Measurements from ENCODE around the gene MBOAT7. TPM values are rescaled to one million over a fixed set of nuclear protein-coding genes. Genes with fewer than 3 reads are reported as not detected.
"Not testable (repeated sequence)": the region's sequence is repeated elsewhere in the genome, so short reads cannot be mapped to it uniquely, and the experiment has no call there.

MBOAT7 gene
- 10 to 100 TPM; 56.0 to 61.0 TPM for total RNA-seq

DNA sequence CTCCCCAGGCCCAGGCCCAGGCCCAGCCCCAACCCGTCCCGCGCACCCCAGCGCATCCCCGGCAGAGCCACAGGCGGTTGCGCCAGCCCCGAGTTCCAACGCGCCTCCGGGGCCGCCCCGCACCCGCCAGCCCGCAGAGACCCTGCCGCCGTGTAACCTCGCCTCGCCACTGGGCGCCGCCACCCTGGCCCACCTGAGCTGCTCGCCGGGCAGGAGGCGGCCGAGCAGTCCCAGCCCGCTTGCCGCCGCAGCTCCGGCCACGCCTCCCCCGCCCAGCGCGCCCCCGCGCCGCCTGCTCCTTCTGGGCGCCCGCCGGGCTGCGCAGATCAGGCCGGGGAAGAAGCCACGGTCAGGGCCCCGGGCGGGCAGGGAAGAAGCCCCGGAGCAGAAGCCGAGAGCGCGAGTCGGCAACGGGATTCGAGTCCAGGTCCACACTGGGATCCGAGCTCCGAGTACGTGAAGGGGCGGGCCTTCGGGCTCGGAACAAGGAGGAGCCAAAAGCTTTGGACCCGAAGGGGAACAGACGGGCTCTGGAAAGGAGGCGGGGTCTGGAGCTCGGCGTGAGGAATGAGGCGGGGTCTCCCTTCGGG is at the start of gene MBOAT7:
TSS of gene MBOAT7 (minus strand) at position 436 of the 590 bp plus-strand sequence. CDS start 1,072 bp downstream, outside the sequence.
- Mint-ChIP-seq H3K9me3 (no peaks in the 10 kb centered on the region), H3K27ac (peak within 1 kb of the TSS; percentile 97), H3K4me1 (peaks cover 40% of the 10 kb centered on the region), H3K27me3 (no peaks in the 10 kb centered on the region), H3K36me3 (ENCODE audit: low read depth) (peaks cover 13% of the 10 kb centered on the region), H3K4me3 (peak within 1 kb of the TSS; percentile 94)
- ChIA-PET CTCF (interaction anchor here (0.7 to 4.4 kb wide), 10 partner anchors 9 to 260 kb away, joined by 3 to 27 read pairs (median 3); partner anchors contain the start of gene LENG8), POLR2A (interaction anchor here (0.5 to 1.2 kb wide), 4 partner anchors 11 to 1384 kb away, joined by 3 to 4 read pairs (median 4); partner anchors contain the start of gene RPS9)
- DNase-seq: no peak

DNA sequence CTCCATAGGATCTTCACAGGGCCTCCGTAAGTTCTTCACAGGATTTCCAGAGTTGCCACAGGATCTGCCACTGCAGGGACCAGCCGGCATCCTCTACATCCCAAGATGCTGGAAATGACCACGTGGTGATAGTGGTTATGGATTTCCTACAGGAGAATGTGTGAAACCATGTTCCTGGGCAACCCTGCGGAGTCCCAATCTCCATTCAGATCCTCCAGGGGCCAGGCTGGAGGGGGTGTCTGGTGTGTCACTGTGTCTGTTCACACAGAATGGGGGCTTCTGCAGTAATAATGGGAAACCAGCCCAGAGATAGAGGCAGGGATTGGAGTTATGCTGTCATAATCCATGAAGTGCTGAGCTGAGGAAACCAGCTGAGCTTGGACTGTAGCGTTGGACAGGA is 44.6 kb upstream of the MBOAT7 start:
- DNase-seq: no peak
- Mint-ChIP-seq H3K27me3 (peaks cover 38% of the 10 kb centered on the region), H3K4me3 (no peak overlapping the region), H3K4me1 (peaks cover 3% of the 10 kb centered on the region), H3K36me3 (ENCODE audit: low read depth) (no peaks in the 10 kb centered on the region), H3K9me3 (no peaks in the 10 kb centered on the region), H3K27ac (no peak overlapping the region)
- CTCF ChIA-PET: no interaction called here
- POLR2A ChIA-PET: no interaction called here

DNA sequence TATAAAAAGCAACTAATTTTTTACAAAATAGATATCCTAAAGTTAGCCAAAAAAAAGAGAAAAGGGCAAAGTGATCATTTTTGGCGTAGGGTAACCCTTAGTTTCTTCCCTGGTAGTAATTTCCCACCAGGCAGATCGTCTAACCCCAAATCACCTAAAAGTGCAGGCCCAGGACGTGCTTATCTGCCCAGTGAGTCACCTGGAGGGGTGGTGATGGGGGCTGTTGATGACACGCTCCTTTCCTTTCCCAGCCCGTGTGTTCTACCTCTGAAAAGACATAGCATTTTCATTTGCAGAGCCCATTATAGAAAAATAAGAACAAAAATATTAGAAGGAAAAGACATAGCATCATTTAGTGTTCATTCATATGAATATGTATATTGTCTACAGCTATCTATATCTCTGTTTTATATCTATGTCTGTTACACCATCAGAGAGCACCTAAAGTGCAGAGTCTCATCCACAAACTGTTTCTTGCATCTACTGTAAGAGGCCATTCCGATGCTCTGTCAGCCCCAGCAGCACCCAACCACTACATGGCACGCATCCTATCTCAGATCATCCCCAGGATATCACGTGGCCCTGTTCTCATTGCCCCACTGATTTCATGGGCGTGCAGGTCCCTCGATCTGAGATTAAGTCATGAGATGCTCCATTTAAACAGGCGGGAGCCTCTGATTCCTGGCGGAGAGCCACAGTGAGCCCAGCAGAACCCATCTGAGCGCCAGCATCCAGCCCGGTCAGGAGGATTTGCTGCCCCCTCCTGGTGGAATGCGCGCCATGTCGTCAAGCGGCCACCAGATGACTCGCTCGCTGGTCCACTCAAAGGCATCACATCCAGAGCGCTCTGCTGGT is 41.9 kb upstream of the MBOAT7 start:
- peaks cover 31% of the 10 kb centered on the region for H3K27me3 Mint-ChIP-seq
- H3K9me3 Mint-ChIP-seq: no peaks in the 10 kb centered on the region
- no peak overlapping the region for H3K4me3 Mint-ChIP-seq
- H3K36me3 Mint-ChIP-seq (ENCODE audit: low read depth): no peaks in the 10 kb centered on the region
- H3K27ac Mint-ChIP-seq: no peak overlapping the region
- peak; percentile 86 for DNase-seq
- POLR2A ChIA-PET: no interaction called here
- peaks cover 3% of the 10 kb centered on the region for H3K4me1 Mint-ChIP-seq
- CTCF ChIA-PET: interaction anchor here (1.3 to 1.7 kb wide), 2 partner anchors 20 to 63 kb away, joined by 4 to 5 read pairs; no protein-coding TSS in a partner anchor

- peaks cover 3% of the 10 kb centered on the region for H3K4me1 Mint-ChIP-seq
- no peak for DNase-seq
- H3K9me3 Mint-ChIP-seq: no peaks in the 10 kb centered on the region
- ChIA-PET CTCF (interaction anchor here (0.6 to 0.7 kb wide), 3 partner anchors 207 to 1403 kb away, joined by 3 to 4 read pairs (median 4); no protein-coding TSS in a partner anchor), POLR2A (interaction anchor here (0.7 kb wide), 1 partner anchor 728 kb away, joined by 5 read pairs; no protein-coding TSS in a partner anchor)
- H3K36me3 Mint-ChIP-seq (ENCODE audit: low read depth): no peaks in the 10 kb centered on the region
- no peak overlapping the region for H3K4me3 Mint-ChIP-seq
- peaks cover 30% of the 10 kb centered on the region for H3K27me3 Mint-ChIP-seq
- no peak overlapping the region for H3K27ac Mint-ChIP-seq
Measured at GRCh38 chr19:54230031-54230430, 40.7 kb upstream of the MBOAT7 start.

GRCh38 chr19:54229146-54229545 is 39.8 kb upstream of the MBOAT7 start:
- Mint-ChIP-seq H3K4me3 (no peak overlapping the region), H3K36me3 (ENCODE audit: low read depth) (no peaks in the 10 kb centered on the region), H3K27ac (no peak overlapping the region), H3K27me3 (peaks cover 21% of the 10 kb centered on the region), H3K9me3 (no peaks in the 10 kb centered on the region), H3K4me1 (peaks cover 3% of the 10 kb centered on the region)
- CTCF ChIA-PET: interaction anchor here (0.6 to 0.7 kb wide), 3 partner anchors 105 to 1049 kb away, joined by 3 to 4 read pairs (median 3); no protein-coding TSS in a partner anchor
- POLR2A ChIA-PET: no interaction called here
- DNase-seq: no peak

- POLR2A ChIA-PET; H3K9me3 Mint-ChIP-seq; DNase-seq; H3K27me3 Mint-ChIP-seq; CTCF ChIA-PET; H3K27ac Mint-ChIP-seq; H3K36me3 Mint-ChIP-seq (ENCODE audit: low read depth); H3K4me3 Mint-ChIP-seq: not testable (repeated sequence)
- peaks cover 10% of the 10 kb centered on the region for H3K4me1 Mint-ChIP-seq
Measured at GRCh38 chr19:54224619-54225018, 35.2 kb upstream of the MBOAT7 start.

- H3K4me3 Mint-ChIP-seq; H3K27me3 Mint-ChIP-seq; DNase-seq; H3K9me3 Mint-ChIP-seq; H3K36me3 Mint-ChIP-seq (ENCODE audit: low read depth); POLR2A ChIA-PET: not testable (repeated sequence)
- Mint-ChIP-seq H3K4me1 (peaks cover 10% of the 10 kb centered on the region), H3K27ac (peak overlapping the region; percentile 65)
- CTCF ChIA-PET: interaction anchor here (1.2 kb wide), 1 partner anchor 43 kb away, joined by 7 read pairs; no protein-coding TSS in a partner anchor
Measured at GRCh38 chr19:54223937-54224281, 34.5 kb upstream of the MBOAT7 start.

- POLR2A ChIA-PET: interaction anchor here (0.7 kb wide), 1 partner anchor 45 kb away, joined by 3 read pairs; no protein-coding TSS in a partner anchor
- Mint-ChIP-seq H3K27ac (peak overlapping the region; percentile 65), H3K4me1 (peaks cover 10% of the 10 kb centered on the region)
- not testable (repeated sequence) for H3K36me3 Mint-ChIP-seq (ENCODE audit: low read depth); H3K27me3 Mint-ChIP-seq; DNase-seq; H3K4me3 Mint-ChIP-seq; H3K9me3 Mint-ChIP-seq
- CTCF ChIA-PET: interaction anchor here (1.2 kb wide), 1 partner anchor 43 kb away, joined by 7 read pairs; no protein-coding TSS in a partner anchor
Measured at GRCh38 chr19:54223277-54223936, 34.0 kb upstream of the MBOAT7 start.

GRCh38 chr19:54222474-54223276 is 33.3 kb upstream of the MBOAT7 start, which contains the start of gene LILRB3:
TSS of gene LILRB3 (minus strand) at chr19:54223007. CDS start at chr19:54222976, 31 bp downstream.
- H3K4me3 Mint-ChIP-seq; H3K36me3 Mint-ChIP-seq (ENCODE audit: low read depth); H3K9me3 Mint-ChIP-seq; H3K27me3 Mint-ChIP-seq; DNase-seq: not testable (repeated sequence)
- peak within 1 kb of the TSS; percentile 65 for H3K27ac Mint-ChIP-seq
- H3K4me1 Mint-ChIP-seq: peaks cover 10% of the 10 kb centered on the region
- ChIA-PET POLR2A (interaction anchor here (0.7 kb wide), 1 partner anchor 46 kb away, joined by 3 read pairs; no protein-coding TSS in a partner anchor), CTCF (interaction anchor here (1.2 kb wide), 1 partner anchor 44 kb away, joined by 7 read pairs; no protein-coding TSS in a partner anchor)

- H3K36me3 Mint-ChIP-seq (ENCODE audit: low read depth); H3K27ac Mint-ChIP-seq; POLR2A ChIA-PET; H3K4me3 Mint-ChIP-seq; H3K9me3 Mint-ChIP-seq; H3K27me3 Mint-ChIP-seq; CTCF ChIA-PET; DNase-seq: not testable (repeated sequence)
- H3K4me1 Mint-ChIP-seq: peaks cover 10% of the 10 kb centered on the region
Measured at GRCh38 chr19:54221947-54222346, 32.6 kb upstream of the MBOAT7 start.

DNA sequence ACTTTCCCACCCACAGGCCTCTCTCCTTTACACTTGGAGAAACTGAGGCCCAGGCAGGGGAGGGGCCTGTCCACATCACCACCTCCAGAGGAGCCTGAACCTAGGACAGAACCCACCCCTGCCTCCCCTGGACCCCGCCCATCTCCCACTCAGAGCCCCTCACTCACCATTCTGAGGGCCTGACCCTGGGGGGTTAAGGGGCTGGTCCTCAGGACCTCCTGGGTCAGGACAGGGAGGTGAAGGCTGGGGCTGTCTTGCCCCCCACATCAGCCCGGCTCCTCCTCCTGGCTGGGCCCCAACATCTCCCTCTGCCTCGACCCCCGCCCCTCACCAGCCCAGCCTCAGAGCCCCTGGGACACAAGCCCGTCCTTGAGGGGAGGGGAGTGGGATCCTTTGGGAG is 30.3 kb upstream of the MBOAT7 start:
- POLR2A ChIA-PET; CTCF ChIA-PET; H3K9me3 Mint-ChIP-seq; H3K27ac Mint-ChIP-seq; DNase-seq; H3K4me3 Mint-ChIP-seq; H3K36me3 Mint-ChIP-seq (ENCODE audit: low read depth); H3K27me3 Mint-ChIP-seq: not testable (repeated sequence)
- peaks cover 10% of the 10 kb centered on the region for H3K4me1 Mint-ChIP-seq
